ENCODE measurements around the gene STPG4.

DNA sequence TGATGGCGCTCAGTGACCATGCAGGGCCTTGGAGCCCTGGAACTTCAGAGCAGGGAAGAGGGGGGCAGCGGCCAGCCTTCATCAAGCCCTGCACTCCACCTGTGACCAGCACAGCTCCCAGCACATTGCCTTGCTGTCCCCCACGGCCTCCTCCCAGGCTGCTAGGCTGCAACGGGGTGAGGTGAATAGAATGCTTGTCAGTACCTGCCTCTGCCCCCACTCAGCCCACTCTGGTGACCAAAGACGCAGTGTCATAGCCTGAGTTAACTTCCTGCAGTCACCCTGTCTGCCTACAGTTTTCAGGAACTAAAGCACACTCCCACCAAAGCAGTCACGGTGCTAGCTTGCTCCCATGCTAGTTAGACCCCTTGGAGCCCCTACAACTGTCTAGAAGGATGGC lies 72.1 kb downstream of the STPG4 start:
- no peak for TF ChIP-seq POLR2A (IDR thresholded peaks at IDR 0.05)
- TF ChIP-seq, protein P1, sequence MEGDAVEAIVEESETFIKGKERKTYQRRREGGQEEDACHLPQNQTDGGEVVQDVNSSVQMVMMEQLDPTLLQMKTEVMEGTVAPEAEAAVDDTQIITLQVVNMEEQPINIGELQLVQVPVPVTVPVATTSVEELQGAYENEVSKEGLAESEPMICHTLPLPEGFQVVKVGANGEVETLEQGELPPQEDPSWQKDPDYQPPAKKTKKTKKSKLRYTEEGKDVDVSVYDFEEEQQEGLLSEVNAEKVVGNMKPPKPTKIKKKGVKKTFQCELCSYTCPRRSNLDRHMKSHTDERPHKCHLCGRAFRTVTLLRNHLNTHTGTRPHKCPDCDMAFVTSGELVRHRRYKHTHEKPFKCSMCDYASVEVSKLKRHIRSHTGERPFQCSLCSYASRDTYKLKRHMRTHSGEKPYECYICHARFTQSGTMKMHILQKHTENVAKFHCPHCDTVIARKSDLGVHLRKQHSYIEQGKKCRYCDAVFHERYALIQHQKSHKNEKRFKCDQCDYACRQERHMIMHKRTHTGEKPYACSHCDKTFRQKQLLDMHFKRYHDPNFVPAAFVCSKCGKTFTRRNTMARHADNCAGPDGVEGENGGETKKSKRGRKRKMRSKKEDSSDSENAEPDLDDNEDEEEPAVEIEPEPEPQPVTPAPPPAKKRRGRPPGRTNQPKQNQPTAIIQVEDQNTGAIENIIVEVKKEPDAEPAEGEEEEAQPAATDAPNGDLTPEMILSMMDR (IDR thresholded peaks at IDR 0.05): no peak
